Measurements from ENCODE around the gene TMEM60.
A peak's percentile ranks its signal among the peaks of the same experiment; 100 is the strongest.
"Not testable (repeated sequence)": the region's sequence is repeated elsewhere in the genome, so short reads cannot be mapped to it uniquely, and the experiment has no call there.

Gene TMEM60, protein sequence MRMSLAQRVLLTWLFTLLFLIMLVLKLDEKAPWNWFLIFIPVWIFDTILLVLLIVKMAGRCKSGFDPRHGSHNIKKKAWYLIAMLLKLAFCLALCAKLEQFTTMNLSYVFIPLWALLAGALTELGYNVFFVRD

DNA sequence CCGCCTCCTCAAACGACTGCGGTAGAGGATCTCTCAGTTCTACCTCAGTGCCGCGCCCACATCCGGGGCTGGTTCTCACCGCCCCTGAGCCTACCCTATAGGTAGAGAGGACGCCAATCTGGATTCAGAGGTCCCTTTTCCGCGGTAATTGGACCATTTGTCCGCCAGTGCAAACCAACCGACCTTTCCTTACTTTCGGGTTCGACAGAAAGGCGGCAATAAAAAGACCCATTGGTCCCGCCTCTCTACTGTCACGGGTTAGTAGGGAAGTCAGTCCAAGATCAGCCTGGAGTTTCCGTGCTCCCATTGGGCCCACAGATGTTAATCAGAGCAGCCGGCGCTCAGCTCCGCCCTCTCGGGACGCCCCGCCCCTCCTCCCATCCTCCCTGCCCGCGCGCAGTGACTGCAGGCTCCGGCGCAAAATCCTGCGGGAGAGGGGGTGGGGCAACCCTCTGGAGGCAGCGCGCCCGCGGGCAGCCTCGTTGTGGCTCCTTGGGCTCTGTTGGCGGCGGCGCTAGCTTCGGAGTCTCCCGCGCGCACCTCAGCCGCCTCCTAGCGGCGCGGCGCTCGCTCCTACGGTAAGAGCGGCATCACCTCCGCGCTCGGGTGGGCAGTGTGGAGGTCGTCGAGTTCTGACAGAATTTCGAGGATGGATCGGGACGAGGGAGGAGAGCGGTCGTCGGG, at the start of gene TMEM60, which contains the start of gene PHTF2:
TMEM60 (minus strand) TSS at position 41 of the 684 bp plus-strand sequence. CDS start 4,061 bp downstream, outside the sequence.
PHTF2 (plus strand) TSS at position 380 of the 684 bp plus-strand sequence.
- Histone ChIP-seq H3K36me3 (peaks cover 15% of the 10 kb centered on the region), H3K27me3 (no peaks in the 10 kb centered on the region), H4K20me1 (peaks cover 26% of the 10 kb centered on the region), H3K4me3 (peak within 1 kb of the TSS; percentile 93), H3K4me1 (peaks cover 50% of the 10 kb centered on the region), H3K9ac (peak within 1 kb of the TSS; percentile 89), H3K27ac (peak within 1 kb of the TSS; percentile 88), H3K4me2 (peak within 1 kb of the TSS; percentile 93), H3K9me3 (no peaks in the 10 kb centered on the region)
- TF ChIP-seq Cebpa-rat (IDR thresholded peaks at IDR 0.05) = no peak

- Histone ChIP-seq H3K9ac (no peak overlapping the region), H3K4me1 (no peaks in the 10 kb centered on the region), H3K4me3 (no peak overlapping the region), H3K36me3 (peaks cover 16% of the 10 kb centered on the region), H3K4me2 (no peak overlapping the region), H3K27ac (no peak overlapping the region), H4K20me1 (no peaks in the 10 kb centered on the region), H3K9me3 (peaks cover 4% of the 10 kb centered on the region; the same call in 1 of the 2 replicates), H3K27me3 (no peaks in the 10 kb centered on the region)
- TF ChIP-seq Cebpa-rat (IDR thresholded peaks at IDR 0.05) = no peak
Observed at GRCh38 chr7:77846317-77847092, 48.3 kb upstream of the TMEM60 start.

- H3K27me3 ChIP-seq = no peaks in the 10 kb centered on the region
- H3K4me3 ChIP-seq = no peak overlapping the region
- H4K20me1 ChIP-seq = no peaks in the 10 kb centered on the region
- H3K4me1 ChIP-seq = no peaks in the 10 kb centered on the region
- H3K27ac ChIP-seq = no peak overlapping the region
- peaks cover 9% of the 10 kb centered on the region for H3K36me3 ChIP-seq
- TF ChIP-seq Cebpa-rat (IDR thresholded peaks at IDR 0.05) = no peak
- no peak overlapping the region for H3K4me2 ChIP-seq
- H3K9ac ChIP-seq = no peak overlapping the region
- H3K9me3 ChIP-seq = no peaks in the 10 kb centered on the region
Observed at GRCh38 chr7:77843194-77843593, 45.0 kb upstream of the TMEM60 start.

DNA sequence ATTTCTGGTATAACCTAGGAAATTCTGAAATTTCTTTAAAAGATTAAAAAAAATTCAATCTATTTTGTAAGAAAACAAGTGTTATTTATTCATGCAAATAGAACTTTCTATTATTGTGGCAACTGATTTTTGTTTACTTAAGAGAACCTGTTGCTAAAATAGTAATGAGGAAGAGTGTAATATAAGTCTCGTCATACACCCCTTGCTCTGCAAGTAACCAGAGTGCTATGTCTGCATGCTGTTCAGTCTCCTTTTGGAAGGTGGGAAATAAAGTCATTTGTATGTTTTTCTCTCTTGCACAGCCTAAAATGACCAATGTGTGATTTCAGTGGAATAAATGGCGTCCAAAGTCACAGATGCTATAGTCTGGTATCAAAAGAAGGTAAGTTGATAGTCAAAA, 41.7 kb upstream of the TMEM60 start:
- TF ChIP-seq Cebpa-rat (IDR thresholded peaks at IDR 0.05) = no peak
- Histone ChIP-seq H3K4me3 (no peak overlapping the region), H4K20me1 (no peaks in the 10 kb centered on the region), H3K27me3 (no peaks in the 10 kb centered on the region), H3K4me2 (no peak overlapping the region), H3K4me1 (no peaks in the 10 kb centered on the region), H3K27ac (no peak overlapping the region), H3K9me3 (no peaks in the 10 kb centered on the region; the same call in 1 of the 2 replicates), H3K9ac (no peak overlapping the region), H3K36me3 (peaks cover 13% of the 10 kb centered on the region)

DNA sequence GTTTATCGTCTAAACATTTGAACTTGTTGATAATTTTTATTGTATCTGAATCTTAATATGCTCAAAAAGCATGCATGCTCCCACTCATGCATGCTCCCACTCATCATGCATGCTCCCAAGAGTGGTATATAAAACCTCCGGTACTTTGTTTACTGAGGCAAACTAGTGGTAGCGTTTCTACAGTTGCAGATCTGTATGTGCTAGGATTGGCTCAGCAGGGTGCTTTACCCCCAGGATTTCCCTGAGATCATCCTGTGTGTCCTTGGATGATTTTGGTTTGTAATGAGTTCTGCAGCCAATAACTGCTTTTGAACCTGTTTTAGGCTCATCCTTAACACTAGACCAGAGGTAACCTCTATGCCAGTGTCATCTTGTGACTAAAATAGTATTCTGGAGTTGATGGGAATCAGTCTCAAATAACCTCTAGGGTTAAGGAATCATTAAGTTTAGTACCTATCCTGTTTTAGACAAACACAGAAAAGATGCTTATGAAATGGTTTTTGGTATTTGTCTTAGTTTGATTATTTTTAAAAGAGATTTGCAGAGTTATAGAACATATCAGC, 40.8 kb upstream of the TMEM60 start:
- no peak for TF ChIP-seq Cebpa-rat (IDR thresholded peaks at IDR 0.05)
- Histone ChIP-seq H4K20me1 (no peaks in the 10 kb centered on the region), H3K4me2 (no peak overlapping the region), H3K9ac (no peak overlapping the region), H3K36me3 (peaks cover 11% of the 10 kb centered on the region), H3K4me1 (no peaks in the 10 kb centered on the region), H3K27me3 (no peaks in the 10 kb centered on the region), H3K4me3 (no peak overlapping the region), H3K9me3 (no peaks in the 10 kb centered on the region; the same call in 1 of the 2 replicates), H3K27ac (no peak overlapping the region)

DNA sequence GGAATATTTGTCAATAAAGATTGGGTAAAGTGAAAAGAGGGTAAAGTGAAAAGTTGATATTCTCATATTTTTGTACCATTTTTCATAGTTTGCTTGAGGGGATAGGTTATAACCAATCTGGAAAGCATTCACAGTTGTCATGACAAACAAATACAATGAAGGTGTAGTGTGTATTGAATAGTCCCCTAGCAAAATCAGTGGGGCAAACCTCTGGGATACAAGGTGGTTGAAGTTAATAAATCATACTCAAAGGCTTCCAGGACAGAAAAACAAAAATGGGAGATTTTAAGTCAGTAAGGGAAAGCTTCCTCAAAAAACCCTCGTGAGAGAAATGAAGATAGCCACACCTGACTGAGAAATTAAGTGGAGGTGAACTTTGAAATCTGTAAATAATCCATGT, 39.7 kb upstream of the TMEM60 start:
- H3K4me2 ChIP-seq = no peak overlapping the region

DNA sequence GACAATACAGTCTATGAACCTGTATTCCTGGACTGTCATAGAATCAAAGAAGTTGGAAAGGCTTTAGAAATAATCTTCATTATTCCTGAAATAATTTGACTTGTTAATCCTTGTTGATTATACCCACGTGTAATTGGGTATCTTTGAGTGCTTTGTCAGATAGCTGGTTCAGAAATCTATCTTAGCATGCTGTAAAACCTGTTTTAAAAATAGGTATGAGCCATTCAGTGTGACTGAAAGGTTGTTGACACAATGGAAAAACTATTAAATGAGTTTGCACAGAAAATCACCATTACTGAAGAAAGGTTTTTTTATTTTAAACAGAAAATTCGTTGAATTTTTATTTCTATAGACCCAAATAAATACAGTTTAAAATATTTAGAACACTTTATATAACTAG, 39.0 kb upstream of the TMEM60 start:
- Histone ChIP-seq H3K36me3 (peaks cover 9% of the 10 kb centered on the region), H3K27ac (no peak overlapping the region), H3K4me3 (no peak overlapping the region), H3K4me2 (no peak overlapping the region), H3K4me1 (no peaks in the 10 kb centered on the region), H3K27me3 (no peaks in the 10 kb centered on the region), H3K9ac (no peak overlapping the region), H3K9me3 (no peaks in the 10 kb centered on the region; the same call in 1 of the 2 replicates), H4K20me1 (no peaks in the 10 kb centered on the region)
- no peak for TF ChIP-seq Cebpa-rat (IDR thresholded peaks at IDR 0.05)

More for the DNA sequence above, 39.7 kb upstream of the TMEM60 start:
- Histone ChIP-seq H3K27me3 (no peaks in the 10 kb centered on the region), H3K4me3 (no peak overlapping the region), H3K9me3 (no peaks in the 10 kb centered on the region; the same call in 1 of the 2 replicates), H4K20me1 (no peaks in the 10 kb centered on the region), H3K27ac (no peak overlapping the region), H3K4me1 (no peaks in the 10 kb centered on the region), H3K9ac (no peak overlapping the region), H3K36me3 (peaks cover 9% of the 10 kb centered on the region)
- no peak for TF ChIP-seq Cebpa-rat (IDR thresholded peaks at IDR 0.05)

- H3K4me1 ChIP-seq, H4K20me1 ChIP-seq, H3K27me3 ChIP-seq: not testable (repeated sequence)
Observed at GRCh38 chr7:77836425-77836824, 38.2 kb upstream of the TMEM60 start.

DNA sequence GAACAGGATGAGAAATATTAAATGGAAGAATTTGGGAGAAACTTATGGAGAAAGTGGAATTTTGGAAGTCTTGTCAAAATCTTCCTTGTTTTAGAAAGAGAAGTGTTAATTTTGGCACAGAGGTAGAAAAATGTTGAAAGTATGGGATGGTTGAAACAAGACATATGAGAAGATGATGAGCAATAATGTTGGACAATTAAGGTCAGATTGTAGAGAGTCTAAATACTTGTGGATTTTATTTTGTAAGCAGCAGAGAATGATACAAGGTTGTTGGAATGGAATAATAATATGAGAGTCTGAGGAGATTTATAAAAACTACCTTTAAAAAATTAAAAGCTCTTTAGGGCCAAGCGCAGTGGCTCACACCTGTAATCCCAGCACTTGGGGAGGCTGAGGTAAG, 34.9 kb upstream of the TMEM60 start:
- Histone ChIP-seq H3K4me1 (no peaks in the 10 kb centered on the region; the same call in 1 of the 2 replicates), H3K27ac (no peak overlapping the region), H3K36me3 (peaks cover 9% of the 10 kb centered on the region), H3K9ac (no peak overlapping the region), H3K4me3 (no peak overlapping the region), H3K27me3 (no peaks in the 10 kb centered on the region), H3K9me3 (no peaks in the 10 kb centered on the region; the same call in 1 of the 2 replicates), H4K20me1 (no peaks in the 10 kb centered on the region), H3K4me2 (no peak overlapping the region)
- no peak for TF ChIP-seq Cebpa-rat (IDR thresholded peaks at IDR 0.05)

More at GRCh38 chr7:77836425-77836824, 38.2 kb upstream of the TMEM60 start:
- not testable (repeated sequence) for H3K36me3 ChIP-seq, H3K4me2 ChIP-seq, H3K9ac ChIP-seq, H3K27ac ChIP-seq, H3K4me3 ChIP-seq, H3K9me3 ChIP-seq

Measured in BLaER1 (cell line).